GM23338 (cell line): ENCODE data around the gene CCDC57. TPM values are rescaled to one million over a fixed set of nuclear protein-coding genes. Genes with fewer than 3 reads are reported as not detected.
A peak's percentile ranks its signal among the peaks of the same experiment; 100 is the strongest.
"Not testable (repeated sequence)": the region's sequence is repeated elsewhere in the genome, so short reads cannot be mapped to it uniquely, and the experiment has no call there.

Experiments
- ATAC-seq: fragments of 200-7000 bp; cut with Tn5 transposase; 3 replicates; pipeline ENCODE4 v1.9.1; 2020
- DNase-seq: peaks from one replicate; pipeline ENCODE4 v3.0.0-alpha.2; 2015; ENCODE audit warnings: low spot score
- H2AFZ ChIP-seq: fragments of 200-600 bp; sonication (generic); 2 replicates; pipeline ENCODE4 v1.8.0; 2016; ENCODE audit warnings: antibody characterized with exemption, mild to moderate bottlenecking, moderate library complexity
- H3F3A ChIP-seq: fragments of 200-600 bp; sonication (generic); replicated peaks from 2 replicates; pipeline ENCODE4 v1.8.0; 2017; ENCODE audit warnings: antibody characterized with exemption, mixed run types, low read depth
- H3K27ac ChIP-seq: fragments of 200-600 bp; sonication (generic); 2 replicates; pipeline ENCODE4 v1.6.1; 2016; ENCODE audit warnings: low read depth
- H3K27me3 ChIP-seq: fragments of 200-600 bp; sonication (generic); 2 replicates; pipeline ENCODE4 v1.8.0; 2016; ENCODE audit warnings: mild to moderate bottlenecking, mixed run types, moderate library complexity; ENCODE audit not compliant: insufficient read depth
- H3K36me3 ChIP-seq: fragments of 200-600 bp; sonication (generic); 2 replicates; pipeline ENCODE4 v1.8.0; 2016; ENCODE audit warnings: mild to moderate bottlenecking; ENCODE audit not compliant: insufficient read depth
- H3K4me1 ChIP-seq: fragments of 200-600 bp; sonication (generic); 2 replicates; pipeline ENCODE4 v1.8.0; 2016; ENCODE audit warnings: mild to moderate bottlenecking, moderate library complexity; ENCODE audit not compliant: insufficient read depth
- H3K4me2 ChIP-seq: fragments of 200-600 bp; sonication (generic); 2 replicates; pipeline ENCODE4 v1.7.1; 2017; ENCODE audit warnings: mixed run types
- H3K4me3 ChIP-seq: fragments of 200-600 bp; sonication (generic); 2 replicates; pipeline ENCODE4 v1.6.1; 2016; ENCODE audit warnings: mixed run types
- H3K79me2 ChIP-seq: fragments of 200-600 bp; sonication (generic); replicated peaks from 2 replicates; pipeline ENCODE4 v1.8.0; 2017; ENCODE audit warnings: mild to moderate bottlenecking; ENCODE audit not compliant: insufficient read depth
- H3K9me2 ChIP-seq: fragments of 200-600 bp; sonication (generic); 2 replicates; pipeline ENCODE4 v1.8.0; 2017; ENCODE audit not compliant: insufficient read depth
- H4K20me1 ChIP-seq: fragments of 200-600 bp; sonication (generic); replicated peaks from 2 replicates; pipeline ENCODE4 v1.8.0; 2017; ENCODE audit warnings: mild to moderate bottlenecking; ENCODE audit not compliant: insufficient read depth
- H3K27ac Mint-ChIP-seq: 2 replicates; pipeline ENCODE4 v1.8.0; 2020; ENCODE audit warnings: inconsistent platforms, mild to moderate bottlenecking, moderate library complexity, mixed read lengths
- H3K27me3 Mint-ChIP-seq: 3 replicates; pipeline ENCODE4 v1.8.0; 2022; ENCODE audit warnings: low read depth, mild to moderate bottlenecking, moderate library complexity, mixed read lengths, inconsistent platforms; ENCODE audit not compliant: insufficient read depth, poor library complexity
- H3K36me3 Mint-ChIP-seq: 3 replicates; pipeline ENCODE4 v1.8.0; 2021; ENCODE audit warnings: low read depth, mild to moderate bottlenecking, inconsistent platforms, moderate library complexity, mixed read lengths
- H3K4me1 Mint-ChIP-seq: 3 replicates; pipeline ENCODE4 v1.8.0; 2020; ENCODE audit warnings: mild to moderate bottlenecking, inconsistent platforms, mixed read lengths
- H3K4me3 Mint-ChIP-seq: 3 replicates; pipeline ENCODE4 v1.8.0; 2021; ENCODE audit warnings: moderate library complexity, mild to moderate bottlenecking, inconsistent platforms, mixed read lengths
- H3K9me3 Mint-ChIP-seq: 3 replicates; pipeline ENCODE4 v1.8.0; 2020; ENCODE audit warnings: moderate library complexity, mild to moderate bottlenecking, inconsistent platforms, mixed read lengths
- CREB1 ChIP-seq: fragments of 250-450 bp; sonication (Bioruptor Pico); IDR thresholded peaks from 2 replicates; pipeline ENCODE4 v1.5.0; 2020; ENCODE audit warnings: low read depth, mild to moderate bottlenecking, moderate library complexity
- POLR2AphosphoS5 ChIP-seq: IDR thresholded peaks from 2 replicates; pipeline ENCODE4 v1.6.1; 2016; ENCODE audit warnings: antibody characterized with exemption, low read depth
- ZNF114 ChIP-seq: fragments of 250-450 bp; sonication (Bioruptor Pico); IDR thresholded peaks from 2 replicates; pipeline ENCODE4 v1.5.0; 2020; ENCODE audit warnings: mild to moderate bottlenecking, moderate library complexity
- ZNF331 ChIP-seq: fragments of 250-450 bp; sonication (Bioruptor Pico); IDR thresholded peaks from 2 replicates; pipeline ENCODE4 v1.5.0; 2020; ENCODE audit warnings: low read depth, mild to moderate bottlenecking, moderate library complexity
- polyA plus RNA-seq: library from polyadenylated mRNA; unstranded; fragments of >200 nt; fragmentation: Nextera tagmentation; extraction: Ambion mirVana; gene quantifications from 2 replicates; pipeline ENCODE4 v1.2.1, GENCODE V29; 2016
- total RNA-seq: library from RNA; depleted of rRNA; stranded (reverse); fragments of >200 nt; shearing (Covaris generic); gene quantifications from 2 replicates; pipeline ENCODE4 v1.2.3, GENCODE V29; 2014
- TF ChIP-seq, protein P1 (sequence below): fragments of 250-450 bp; sonication (Bioruptor Pico); IDR thresholded peaks from 2 replicates; pipeline ENCODE4 v1.5.0; 2020; ENCODE audit warnings: mild to moderate bottlenecking, moderate library complexity

The CCDC57 gene
- total and polyA plus RNA-seq, 2 experiments from 2014 or later: 7.0 to 16.3 TPM

DNA sequence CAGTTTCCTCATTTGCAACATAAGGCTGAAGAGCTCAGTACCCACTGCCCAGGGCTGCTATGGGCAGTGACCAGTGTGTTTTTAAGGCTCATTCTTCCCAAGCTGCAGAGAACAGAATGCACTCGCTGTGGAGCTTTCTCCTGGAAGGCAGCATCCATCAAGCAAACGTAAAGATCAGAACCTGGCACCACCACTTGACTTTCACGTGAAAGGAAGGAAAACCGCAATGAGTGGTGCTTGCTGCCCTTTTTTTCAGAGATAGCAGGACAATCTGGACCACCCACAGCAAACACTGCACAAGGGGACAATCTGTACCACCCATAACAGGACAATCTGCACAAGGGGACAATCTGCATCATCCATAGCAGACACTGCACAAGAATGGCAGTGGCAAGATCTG lies 49.7 kb upstream of the CCDC57 start:
- H3K4me1 ChIP-seq: no peaks in the 10 kb centered on the region
- H3K27me3 ChIP-seq: no peaks in the 10 kb centered on the region
- no peaks in the 10 kb centered on the region for H3K9me2 ChIP-seq
- H3K79me2 ChIP-seq: peaks cover 89% of the 10 kb centered on the region
- H3K36me3 ChIP-seq: peaks cover 56% of the 10 kb centered on the region
- Mint-ChIP-seq H3K27me3 (peaks cover 3% of the 10 kb centered on the region), H3K4me3 (no peak overlapping the region), H3K9me3 (peaks cover 2% of the 10 kb centered on the region; the same call in 2 of the 3 replicates), H3K27ac (no peak overlapping the region), H3K36me3 (peaks cover 94% of the 10 kb centered on the region), H3K4me1 (peaks cover 2% of the 10 kb centered on the region; the same call in 1 of the 3 replicates)
- no peak overlapping the region for H2AFZ ChIP-seq
- H4K20me1 ChIP-seq: peaks cover 67% of the 10 kb centered on the region
- DNase-seq: no peak
- no peak overlapping the region for H3K4me2 ChIP-seq
- ATAC-seq: no peak
- H3K4me3 ChIP-seq: no peak overlapping the region
- TF ChIP-seq POLR2AphosphoS5: 0 out of 2 replicates have a peak, but pooled peaks have one; percentile 29
- TF ChIP-seq CREB1: no peak
- H3K27ac ChIP-seq: no peak overlapping the region
- peaks cover 16% of the 10 kb centered on the region; the same call in 1 of the 2 replicates for H3F3A ChIP-seq

DNA sequence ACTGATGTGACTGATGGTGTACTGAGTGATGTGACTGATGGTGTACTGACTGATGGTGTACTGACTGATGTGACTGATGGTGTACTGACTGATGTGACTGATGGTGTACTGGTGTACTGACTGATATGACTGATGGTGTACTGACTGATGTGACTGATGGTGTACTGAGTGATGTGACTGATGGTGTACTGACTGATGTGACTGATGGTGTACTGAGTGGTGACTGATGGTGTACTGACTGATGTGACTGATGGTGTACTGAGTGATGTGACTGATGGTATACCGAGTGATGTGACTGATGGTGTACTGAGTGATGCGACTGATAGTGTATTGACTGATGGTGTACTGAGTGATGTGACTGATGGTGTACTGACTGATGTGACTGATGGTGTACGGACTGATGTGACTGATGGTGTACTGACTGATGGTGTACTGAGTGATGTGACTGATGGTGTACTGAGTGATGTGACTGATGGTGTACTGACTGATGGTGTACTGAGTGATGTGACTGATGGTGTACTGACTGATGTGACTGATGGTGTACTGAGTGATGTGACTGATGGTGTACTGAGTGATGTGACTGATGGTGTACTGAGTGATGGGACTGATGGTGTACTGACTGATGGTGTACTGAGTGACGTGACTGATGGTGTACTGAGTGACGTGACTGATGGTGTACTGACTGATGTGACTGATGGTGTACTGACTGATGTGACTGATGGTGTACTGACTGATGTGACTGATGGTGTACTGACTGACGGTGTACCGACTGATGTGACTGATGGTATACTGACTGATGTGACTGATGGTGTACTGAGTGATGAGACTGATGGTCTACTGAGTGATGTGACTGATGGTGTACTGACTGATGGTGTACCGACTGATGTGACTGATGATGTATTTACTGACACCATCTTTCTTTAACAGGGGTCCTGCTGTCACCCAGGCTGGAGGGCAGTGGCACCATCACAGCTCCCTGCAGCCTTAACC lies 47.6 kb upstream of the CCDC57 start:
- H4K20me1 ChIP-seq: peaks cover 69% of the 10 kb centered on the region

DNA sequence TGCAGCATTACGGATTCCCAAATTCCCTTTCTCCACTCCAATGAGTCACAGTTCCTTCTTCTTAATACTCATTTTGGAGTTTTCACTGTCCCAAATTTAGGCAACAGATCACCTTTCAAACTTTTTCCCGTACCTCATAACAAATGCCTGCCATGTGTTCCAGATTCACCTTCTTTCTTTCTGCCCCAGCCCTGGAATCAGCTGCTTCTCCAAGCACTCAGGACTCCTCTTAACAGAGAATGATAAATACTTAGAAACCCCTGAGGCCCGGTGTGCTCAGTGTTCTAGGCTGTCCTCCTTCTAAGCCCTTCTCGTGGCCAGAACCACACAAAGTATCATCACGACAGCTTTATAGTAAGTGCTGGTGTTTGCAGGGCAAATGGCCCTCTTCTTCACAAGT lies 45.9 kb upstream of the CCDC57 start:
- Histone ChIP-seq H3K4me2 (no peak overlapping the region), H3K27me3 (no peaks in the 10 kb centered on the region), H3K36me3 (peaks cover 52% of the 10 kb centered on the region), H2AFZ (no peak overlapping the region), H3K9me2 (no peaks in the 10 kb centered on the region), H3K4me1 (no peaks in the 10 kb centered on the region), H3K4me3 (no peak overlapping the region), H3F3A (peaks cover 19% of the 10 kb centered on the region), H3K79me2 (peaks cover 71% of the 10 kb centered on the region), H3K27ac (no peak overlapping the region), H4K20me1 (peaks cover 55% of the 10 kb centered on the region)
- H3K36me3 Mint-ChIP-seq: peaks cover 82% of the 10 kb centered on the region
- H3K27me3 Mint-ChIP-seq: peaks cover 8% of the 10 kb centered on the region
- H3K4me1 Mint-ChIP-seq: no peaks in the 10 kb centered on the region
- no peak for TF ChIP-seq ZNF331 (CRISPR knock-in tag)
- TF ChIP-seq, protein P1, sequence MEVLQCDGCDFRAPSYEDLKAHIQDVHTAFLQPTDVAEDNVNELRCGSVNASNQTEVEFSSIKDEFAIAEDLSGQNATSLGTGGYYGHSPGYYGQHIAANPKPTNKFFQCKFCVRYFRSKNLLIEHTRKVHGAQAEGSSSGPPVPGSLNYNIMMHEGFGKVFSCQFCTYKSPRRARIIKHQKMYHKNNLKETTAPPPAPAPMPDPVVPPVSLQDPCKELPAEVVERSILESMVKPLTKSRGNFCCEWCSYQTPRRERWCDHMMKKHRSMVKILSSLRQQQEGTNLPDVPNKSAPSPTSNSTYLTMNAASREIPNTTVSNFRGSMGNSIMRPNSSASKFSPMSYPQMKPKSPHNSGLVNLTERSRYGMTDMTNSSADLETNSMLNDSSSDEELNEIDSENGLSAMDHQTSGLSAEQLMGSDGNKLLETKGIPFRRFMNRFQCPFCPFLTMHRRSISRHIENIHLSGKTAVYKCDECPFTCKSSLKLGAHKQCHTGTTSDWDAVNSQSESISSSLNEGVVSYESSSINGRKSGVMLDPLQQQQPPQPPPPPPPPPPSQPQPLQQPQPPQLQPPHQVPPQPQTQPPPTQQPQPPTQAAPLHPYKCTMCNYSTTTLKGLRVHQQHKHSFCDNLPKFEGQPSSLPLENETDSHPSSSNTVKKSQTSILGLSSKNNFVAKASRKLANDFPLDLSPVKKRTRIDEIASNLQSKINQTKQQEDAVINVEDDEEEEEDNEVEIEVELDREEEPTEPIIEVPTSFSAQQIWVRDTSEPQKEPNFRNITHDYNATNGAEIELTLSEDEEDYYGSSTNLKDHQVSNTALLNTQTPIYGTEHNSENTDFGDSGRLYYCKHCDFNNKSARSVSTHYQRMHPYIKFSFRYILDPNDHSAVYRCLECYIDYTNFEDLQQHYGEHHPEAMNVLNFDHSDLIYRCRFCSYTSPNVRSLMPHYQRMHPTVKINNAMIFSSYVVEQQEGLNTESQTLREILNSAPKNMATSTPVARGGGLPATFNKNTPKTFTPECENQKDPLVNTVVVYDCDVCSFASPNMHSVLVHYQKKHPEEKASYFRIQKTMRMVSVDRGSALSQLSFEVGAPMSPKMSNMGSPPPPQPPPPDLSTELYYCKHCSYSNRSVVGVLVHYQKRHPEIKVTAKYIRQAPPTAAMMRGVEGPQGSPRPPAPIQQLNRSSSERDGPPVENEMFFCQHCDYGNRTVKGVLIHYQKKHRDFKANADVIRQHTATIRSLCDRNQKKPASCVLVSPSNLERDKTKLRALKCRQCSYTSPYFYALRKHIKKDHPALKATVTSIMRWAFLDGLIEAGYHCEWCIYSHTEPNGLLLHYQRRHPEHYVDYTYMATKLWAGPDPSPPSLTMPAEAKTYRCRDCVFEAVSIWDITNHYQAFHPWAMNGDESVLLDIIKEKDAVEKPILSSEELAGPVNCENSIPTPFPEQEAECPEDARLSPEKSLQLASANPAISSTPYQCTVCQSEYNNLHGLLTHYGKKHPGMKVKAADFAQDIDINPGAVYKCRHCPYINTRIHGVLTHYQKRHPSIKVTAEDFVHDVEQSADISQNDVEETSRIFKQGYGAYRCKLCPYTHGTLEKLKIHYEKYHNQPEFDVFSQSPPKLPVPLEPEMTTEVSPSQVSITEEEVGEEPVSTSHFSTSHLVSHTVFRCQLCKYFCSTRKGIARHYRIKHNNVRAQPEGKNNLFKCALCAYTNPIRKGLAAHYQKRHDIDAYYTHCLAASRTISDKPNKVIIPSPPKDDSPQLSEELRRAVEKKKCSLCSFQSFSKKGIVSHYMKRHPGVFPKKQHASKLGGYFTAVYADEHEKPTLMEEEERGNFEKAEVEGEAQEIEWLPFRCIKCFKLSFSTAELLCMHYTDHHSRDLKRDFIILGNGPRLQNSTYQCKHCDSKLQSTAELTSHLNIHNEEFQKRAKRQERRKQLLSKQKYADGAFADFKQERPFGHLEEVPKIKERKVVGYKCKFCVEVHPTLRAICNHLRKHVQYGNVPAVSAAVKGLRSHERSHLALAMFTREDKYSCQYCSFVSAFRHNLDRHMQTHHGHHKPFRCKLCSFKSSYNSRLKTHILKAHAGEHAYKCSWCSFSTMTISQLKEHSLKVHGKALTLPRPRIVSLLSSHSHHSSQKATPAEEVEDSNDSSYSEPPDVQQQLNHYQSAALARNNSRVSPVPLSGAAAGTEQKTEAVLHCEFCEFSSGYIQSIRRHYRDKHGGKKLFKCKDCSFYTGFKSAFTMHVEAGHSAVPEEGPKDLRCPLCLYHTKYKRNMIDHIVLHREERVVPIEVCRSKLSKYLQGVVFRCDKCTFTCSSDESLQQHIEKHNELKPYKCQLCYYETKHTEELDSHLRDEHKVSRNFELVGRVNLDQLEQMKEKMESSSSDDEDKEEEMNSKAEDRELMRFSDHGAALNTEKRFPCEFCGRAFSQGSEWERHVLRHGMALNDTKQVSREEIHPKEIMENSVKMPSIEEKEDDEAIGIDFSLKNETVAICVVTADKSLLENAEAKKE (CRISPR knock-in tag): no peak
- no peak for TF ChIP-seq ZNF114 (CRISPR knock-in tag)
- no peak overlapping the region for H3K27ac Mint-ChIP-seq
- H3K9me3 Mint-ChIP-seq: peaks cover 4% of the 10 kb centered on the region
- DNase-seq: no peak
- H3K4me3 Mint-ChIP-seq: no peak overlapping the region
- no peak for ATAC-seq

More for the DNA sequence above, 47.6 kb upstream of the CCDC57 start:
- H2AFZ ChIP-seq, H3K4me3 ChIP-seq, H3K27me3 ChIP-seq, H3K9me3 Mint-ChIP-seq, H3K9me2 ChIP-seq, H3K4me2 ChIP-seq, H3K4me3 Mint-ChIP-seq, H3K4me1 Mint-ChIP-seq, H3K27me3 Mint-ChIP-seq, H3K4me1 ChIP-seq, H3K27ac ChIP-seq, H3K27ac Mint-ChIP-seq, DNase-seq, ATAC-seq: not testable (repeated sequence)
- H3K79me2 ChIP-seq: peaks cover 88% of the 10 kb centered on the region
- peaks cover 18% of the 10 kb centered on the region for H3F3A ChIP-seq
- peaks cover 65% of the 10 kb centered on the region for H3K36me3 ChIP-seq
- H3K36me3 Mint-ChIP-seq: peaks cover 97% of the 10 kb centered on the region
